GM12801 (cell line): ENCODE measurements around the gene VAT1L.

Experiments used
- TF ChIP-seq, protein P1 (sequence below): IDR thresholded peaks from one replicate; pipeline ENCODE4 v1.5.1; 2011; ENCODE audit warnings: control low read depth; ENCODE audit not compliant: insufficient read length; ENCODE audit errors: extremely low read depth

VAT1L gene

DNA sequence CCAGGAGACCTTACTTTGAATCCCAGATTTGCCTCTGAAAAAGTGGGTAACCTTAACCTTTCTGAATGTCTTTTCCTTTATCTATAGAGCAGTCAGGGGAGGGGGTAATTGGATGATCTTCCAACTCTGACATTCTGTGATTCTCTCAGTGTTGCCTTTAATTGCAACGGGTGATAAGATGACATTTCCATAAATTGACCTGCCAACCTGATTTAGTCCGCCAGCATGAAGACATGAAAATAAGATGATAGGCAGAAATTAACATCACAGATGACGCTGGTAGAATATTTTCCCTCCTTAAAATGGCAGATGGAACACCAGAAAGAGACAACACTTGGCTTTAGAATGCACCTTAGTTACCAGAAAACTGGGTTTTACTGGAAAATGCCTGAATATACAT is 72.6 kb downstream of the VAT1L start:
- TF ChIP-seq, protein P1, sequence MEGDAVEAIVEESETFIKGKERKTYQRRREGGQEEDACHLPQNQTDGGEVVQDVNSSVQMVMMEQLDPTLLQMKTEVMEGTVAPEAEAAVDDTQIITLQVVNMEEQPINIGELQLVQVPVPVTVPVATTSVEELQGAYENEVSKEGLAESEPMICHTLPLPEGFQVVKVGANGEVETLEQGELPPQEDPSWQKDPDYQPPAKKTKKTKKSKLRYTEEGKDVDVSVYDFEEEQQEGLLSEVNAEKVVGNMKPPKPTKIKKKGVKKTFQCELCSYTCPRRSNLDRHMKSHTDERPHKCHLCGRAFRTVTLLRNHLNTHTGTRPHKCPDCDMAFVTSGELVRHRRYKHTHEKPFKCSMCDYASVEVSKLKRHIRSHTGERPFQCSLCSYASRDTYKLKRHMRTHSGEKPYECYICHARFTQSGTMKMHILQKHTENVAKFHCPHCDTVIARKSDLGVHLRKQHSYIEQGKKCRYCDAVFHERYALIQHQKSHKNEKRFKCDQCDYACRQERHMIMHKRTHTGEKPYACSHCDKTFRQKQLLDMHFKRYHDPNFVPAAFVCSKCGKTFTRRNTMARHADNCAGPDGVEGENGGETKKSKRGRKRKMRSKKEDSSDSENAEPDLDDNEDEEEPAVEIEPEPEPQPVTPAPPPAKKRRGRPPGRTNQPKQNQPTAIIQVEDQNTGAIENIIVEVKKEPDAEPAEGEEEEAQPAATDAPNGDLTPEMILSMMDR: no peak

DNA sequence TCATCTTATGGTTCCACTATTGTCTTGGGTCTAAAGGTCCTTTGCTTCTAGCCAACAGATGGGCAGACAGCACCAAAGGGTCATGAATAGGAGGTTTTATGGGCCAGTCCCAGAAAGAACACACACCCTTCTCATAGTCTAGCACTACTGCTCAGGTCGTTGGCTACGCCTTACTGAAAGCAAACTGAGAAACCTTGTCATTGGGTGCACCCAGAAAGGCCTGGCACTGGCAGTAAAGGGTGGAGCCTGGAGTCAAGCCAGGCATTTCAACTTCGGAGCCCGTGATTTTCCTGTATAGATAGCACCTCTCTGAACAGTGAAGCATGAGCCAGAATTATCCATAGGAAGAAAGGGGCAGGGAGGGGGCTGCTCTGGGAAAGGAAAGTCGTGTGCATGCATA is 74.9 kb downstream of the VAT1L start:
- TF ChIP-seq, protein P1: no peak

DNA sequence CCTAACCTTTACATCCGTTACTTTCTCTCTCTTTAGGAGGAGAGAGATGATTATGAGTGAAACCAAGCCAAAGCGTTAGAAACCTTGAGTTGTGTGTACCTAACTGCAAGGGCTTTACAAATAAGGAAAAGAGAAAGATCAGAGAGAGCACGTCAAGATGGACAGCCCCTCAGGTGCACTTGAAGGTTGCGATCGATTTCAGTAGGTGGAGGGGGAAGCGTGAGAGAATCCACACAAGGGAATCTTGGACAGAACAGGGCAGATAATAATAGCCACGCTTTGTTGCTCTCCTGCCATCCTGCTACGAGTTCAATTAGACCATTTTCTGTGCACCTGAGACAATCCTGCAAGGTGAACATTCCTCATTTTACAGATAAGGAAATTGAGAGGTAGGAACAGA is 78.4 kb downstream of the VAT1L start:
- TF ChIP-seq, protein P1: no peak

DNA sequence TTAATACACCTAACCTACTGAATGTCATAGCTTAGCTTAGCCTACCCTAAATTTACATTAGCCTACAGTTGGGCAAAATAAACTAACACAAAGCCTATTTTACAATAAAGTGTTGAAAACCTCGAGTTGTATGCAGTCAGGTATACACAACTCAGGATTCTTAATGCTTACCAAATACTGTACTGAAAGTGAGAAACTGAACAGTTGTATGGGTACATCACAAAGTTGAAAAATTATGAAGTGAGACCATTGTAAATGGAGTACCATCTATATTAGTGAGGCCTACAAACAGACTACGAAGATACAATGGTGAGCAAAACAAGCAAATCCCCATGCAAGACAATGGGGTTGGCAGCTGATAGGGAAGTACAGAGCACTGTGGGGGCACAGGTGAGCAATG is 79.7 kb downstream of the VAT1L start:
- TF ChIP-seq, protein P1: no peak

DNA sequence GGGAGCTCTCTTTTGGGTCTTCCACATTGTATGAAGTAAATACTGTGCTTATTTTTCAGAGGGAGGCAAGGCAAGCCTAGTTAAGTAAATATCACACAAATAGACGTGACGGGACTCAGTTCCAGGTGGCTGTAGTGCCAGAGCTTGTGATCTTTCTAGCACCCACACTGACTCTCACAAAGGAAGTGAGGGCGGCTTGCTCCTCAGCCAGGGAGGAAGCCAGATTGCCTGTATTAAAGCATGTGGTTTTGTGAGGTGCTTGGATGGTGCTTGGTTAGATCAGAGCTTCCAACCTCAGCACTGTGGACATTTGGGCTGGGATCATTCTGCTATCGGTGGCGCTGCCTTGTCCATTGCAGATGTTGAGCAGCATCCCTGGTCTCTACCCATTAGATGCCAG is 80.1 kb downstream of the VAT1L start:
- TF ChIP-seq, protein P1: no peak

DNA sequence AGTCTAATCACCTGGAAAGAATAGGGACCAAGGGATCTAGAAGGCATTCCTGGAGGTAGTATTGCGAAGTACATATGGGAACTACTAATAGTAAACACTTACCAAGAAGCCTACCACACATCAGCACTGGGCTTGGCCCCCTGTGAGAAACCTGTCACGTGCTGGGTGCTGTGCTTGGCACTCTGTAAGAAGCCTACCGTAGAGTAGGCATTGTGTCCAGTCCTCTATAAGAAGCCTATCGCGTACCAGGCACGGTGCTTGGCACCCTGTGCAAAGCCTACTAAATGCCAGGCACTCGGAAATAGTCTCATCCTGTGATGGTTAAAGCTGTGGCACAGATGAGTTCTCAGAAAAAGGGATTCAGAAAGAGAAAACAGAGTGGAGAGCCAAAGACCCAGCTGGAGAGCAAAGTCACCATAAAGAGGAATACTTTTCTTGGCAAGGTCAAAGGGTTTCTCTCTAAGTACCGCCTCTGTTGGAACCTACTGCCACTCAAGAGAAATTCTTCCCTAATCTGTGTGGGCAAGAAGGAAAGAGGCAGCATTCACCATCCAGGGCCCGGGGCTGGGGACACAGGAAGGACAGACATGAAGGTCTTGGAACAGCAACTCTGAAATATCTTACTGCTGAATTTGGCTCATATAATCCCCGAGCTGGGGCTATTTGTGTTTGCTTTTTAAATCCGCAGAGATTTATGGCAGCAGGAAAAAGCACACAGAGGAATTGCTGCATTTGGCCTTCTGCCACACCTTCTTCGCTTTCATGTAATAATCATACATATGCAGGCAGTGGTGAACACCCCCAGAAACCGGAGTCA is 81.8 kb downstream of the VAT1L start:
- TF ChIP-seq, protein P1: no peak

DNA sequence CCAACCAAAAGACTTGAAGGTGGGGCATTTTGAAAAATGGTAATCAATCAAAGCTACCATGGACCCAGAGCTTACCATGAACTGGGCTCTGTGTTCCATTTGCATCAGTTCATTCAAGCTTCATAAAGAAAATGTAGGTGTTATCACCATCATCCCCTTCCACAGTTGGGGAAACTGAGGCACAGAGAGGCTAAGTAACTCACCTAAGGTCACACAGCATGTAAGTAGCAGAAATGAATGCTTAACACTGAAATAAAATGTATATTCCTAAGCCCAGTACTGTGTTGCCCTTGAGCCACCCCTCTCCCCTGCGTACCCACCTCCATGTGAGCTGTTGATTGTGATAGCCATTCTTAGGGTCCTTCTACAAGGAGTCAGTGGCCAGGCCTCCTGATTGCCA is 83.6 kb downstream of the VAT1L start:
- TF ChIP-seq, protein P1: no peak
